K562 (cell line): Measurements from ENCODE around the gene ARF1. TPM values are rescaled to one million over a fixed set of nuclear protein-coding genes. Genes with fewer than 3 reads are reported as not detected.

Experiments
- ATAC-seq: fragments of 200-7000 bp; cut with Tn5 transposase; 3 replicates; pipeline ENCODE4 v1.9.1; 2020; ENCODE audit warnings: moderate library complexity
- BruUV-seq: library from RNA; stranded (reverse); fragments of 400-500 nt; replicated peaks from 2 replicates; lab custom pipeline; 2021; lab: Mats Ljungman, UMichigan
- CTCF ChIA-PET: fragments of 300-600 bp; formaldehyde crosslinking; extraction: SDS; loops from one replicate; lab custom pipeline; 2021; ENCODE audit warnings: low intra/inter-chr PET ratio; lab: Yijun Ruan, JAX
- POLR2A ChIA-PET: fragments of 300-600, 350-650 bp; sonication (Branson Sonifier 250); formaldehyde crosslinking; extraction: SDS; loops from one replicate; lab custom pipeline; 2021; ENCODE audit warnings: antibody characterized with exemption, inconsistent platforms; lab: Yijun Ruan, JAX
- DNase-seq, 4 experiments: peaks; one replicate each; pipeline versions ENCODE4 v3.0.0 to v3.0.0-alpha.2; 2011 to 2018; ENCODE audit warnings: low spot score in 3 of 4, mixed read lengths in 3 of 4; ENCODE audit errors: extremely low read depth in 1 of 4
- FAIRE-seq: peaks from 2 replicates; lab custom pipeline; 2011; peaks lifted over from hg19 to GRCh38; lab: Jason Lieb, UNC
- H2AFZ ChIP-seq: 2 replicates; pipeline ENCODE4 v1.6.0; 2011; ENCODE audit warnings: low read depth, low read length, control low read depth, inconsistent platforms
- H3K27ac ChIP-seq: fragments of 200-600 bp; 3 replicates; pipeline ENCODE4 v1.8.0; 2011; ENCODE audit warnings: low read depth, mild to moderate bottlenecking, control low read depth, inconsistent platforms, low read length, moderate library complexity, mixed read lengths; ENCODE audit errors: extremely low read depth
- H3K27me3 ChIP-seq, 2 experiments: fragments of 300-600 bp in 1 of 2; 2 replicates in 1 of 2; 3 replicates in 1 of 2; pipeline versions ENCODE4 v1.6.0 to v1.8.0; 2011; ENCODE audit warnings: inconsistent platforms in 2 of 2, low read length in 2 of 2, mild to moderate bottlenecking in 1 of 2, mixed read lengths in 1 of 2, moderate library complexity in 1 of 2; ENCODE audit not compliant: control insufficient read depth in 2 of 2, insufficient read depth in 2 of 2
- H3K36me3 ChIP-seq: fragments of 300-600 bp; 3 replicates; pipeline ENCODE4 v1.8.0; 2011; ENCODE audit warnings: mild to moderate bottlenecking, low read length, inconsistent platforms; ENCODE audit not compliant: control insufficient read depth, insufficient read depth
- H3K4me1 ChIP-seq, 2 experiments: fragments of 200-600 bp in 1 of 2; replicated peaks in 1 of 2; 2 replicates in 1 of 2; 3 replicates in 1 of 2; pipeline versions ENCODE4 v1.5.1 to v1.8.0; 2011; ENCODE audit warnings: inconsistent platforms in 2 of 2, low read length in 2 of 2, mild to moderate bottlenecking in 1 of 2, mixed read lengths in 1 of 2, moderate library complexity in 1 of 2; ENCODE audit not compliant: control insufficient read depth in 2 of 2, insufficient read depth in 2 of 2
- H3K4me2 ChIP-seq: 2 replicates; pipeline ENCODE4 v1.6.1; 2011; ENCODE audit warnings: low read length, control low read depth, inconsistent platforms, mixed read lengths; ENCODE audit not compliant: insufficient read depth
- H3K4me3 ChIP-seq: fragments of 200-600 bp; sonication (generic), shearing (Covaris generic); 2 replicates; pipeline ENCODE4 v1.5.1; 2016; ENCODE audit warnings: control low read depth, inconsistent platforms
- H3K79me2 ChIP-seq: fragments of 200-600 bp; 3 replicates; pipeline ENCODE4 v1.8.0; 2011; ENCODE audit warnings: low read length, inconsistent platforms; ENCODE audit not compliant: control insufficient read depth, insufficient read depth
- H3K9ac ChIP-seq, 2 experiments: 2 replicates each; pipeline versions ENCODE4 v1.6.0 to v1.6.1; 2011; ENCODE audit warnings: low read depth in 2 of 2, low read length in 2 of 2, control low read depth in 1 of 2, inconsistent platforms in 1 of 2, mild to moderate bottlenecking in 1 of 2, mixed read lengths in 1 of 2; ENCODE audit not compliant: insufficient read depth in 1 of 2
- H3K9me1 ChIP-seq: one replicate; pipeline ENCODE4 v1.6.0; 2011; ENCODE audit warnings: inconsistent platforms, mild to moderate bottlenecking, low read length, moderate library complexity; ENCODE audit not compliant: control insufficient read depth, insufficient read depth
- H3K9me3 ChIP-seq: replicated peaks from 2 replicates; pipeline ENCODE4 v1.5.1; 2011; ENCODE audit warnings: low read depth, low read length, inconsistent platforms; ENCODE audit not compliant: control insufficient read depth, insufficient read depth
- H4K20me1 ChIP-seq: replicated peaks from 2 replicates; pipeline ENCODE4 v1.6.1; 2011; ENCODE audit warnings: low read length, inconsistent platforms, mixed read lengths; ENCODE audit not compliant: control insufficient read depth, insufficient read depth
- C11orf30 ChIP-seq: fragments of 450-650 bp; IDR thresholded peaks from 2 replicates; pipeline ENCODE4 v1.6.1; 2016; ENCODE audit warnings: low read depth, mild to moderate bottlenecking
- GTF2A2 ChIP-seq: IDR thresholded peaks from 2 replicates; pipeline ENCODE4 v1.6.1; 2016; ENCODE audit warnings: mild to moderate bottlenecking, missing genetic modification characterization, missing compliant biosample characterization
- MAFG ChIP-seq: fragments of 450-650 bp; conservative IDR thresholded peaks from 2 replicates; pipeline ENCODE4 v1.6.1; 2016; ENCODE audit warnings: missing genetic modification characterization, missing compliant biosample characterization
- NR2C1 ChIP-seq, 2 experiments: fragments of 450-650 bp; IDR thresholded peaks; 2 replicates each; pipeline ENCODE4 v1.6.1; 2017; ENCODE audit warnings: mild to moderate bottlenecking in 2 of 2, antibody characterized with exemption in 1 of 2, inconsistent platforms in 1 of 2, missing compliant biosample characterization in 1 of 2, missing genetic modification characterization in 1 of 2
- POLR2AphosphoS2 ChIP-seq: IDR thresholded peaks from 2 replicates; pipeline ENCODE4 v1.6.1; 2012; ENCODE audit warnings: low read length, improper control_type of control experiment
- POLR2AphosphoS5 ChIP-seq: IDR thresholded peaks from 2 replicates; pipeline ENCODE4 v1.6.1; 2011; ENCODE audit warnings: mild to moderate bottlenecking, low read depth, low read length, moderate library complexity; ENCODE audit not compliant: control insufficient read depth, insufficient read depth
- SRF ChIP-seq, 2 experiments: fragments of 250-450, 450-650 bp in 1 of 2; sonication (Bioruptor Pico) in 1 of 2; sonication (generic) in 1 of 2; formaldehyde crosslinking; IDR thresholded peaks; 2 replicates each; pipeline versions ENCODE4 v1.5.0 to v1.5.1; 2020 to 2022; ENCODE audit warnings: mild to moderate bottlenecking in 1 of 2, missing genetic modification reagents in 1 of 2
- SRSF7 ChIP-seq: fragments of 200-400 bp; formaldehyde crosslinking; optimal IDR thresholded peaks from 2 replicates; pipeline ENCODE3; 2017; ENCODE audit warnings: mild to moderate bottlenecking, low read depth, low read length
- ZNF140 ChIP-seq: fragments of 250-450 bp; sonication (Bioruptor Pico); IDR thresholded peaks from 2 replicates; pipeline ENCODE4 v1.8.0; 2021; ENCODE audit warnings: moderate library complexity, mild to moderate bottlenecking, inconsistent platforms
- ZNF23 ChIP-seq: fragments of 250-450 bp; sonication (Bioruptor Pico); IDR thresholded peaks from 2 replicates; pipeline ENCODE4 v1.4.0; 2020; ENCODE audit warnings: mild to moderate bottlenecking
- ZNF316 ChIP-seq: fragments of 450-650 bp; IDR thresholded peaks from 2 replicates; pipeline ENCODE4 v1.6.1; 2016
- whole genome bisulfite sequencing: fragments of 100-300 bp; shearing (Covaris generic); methylation state at CpG from one replicate; pipeline ENCODE4 v1.1.6; 2016; ENCODE audit warnings: low coverage, mixed read lengths; ENCODE audit not compliant: insufficient coverage; ENCODE audit errors: missing lambda C conversion rate; 5-methylcytosine and 5-hydroxymethylcytosine counted together
- in situ Hi-C: fragments of 300-500 bp; cut with MboI; formaldehyde crosslinking; loops from 4 replicates; pipeline ENCODE4 v1.15.0; 2018; ENCODE audit warnings: inconsistent platforms, mixed read lengths
- intact Hi-C: fragments of 100-400 bp; cut with micrococcal nuclease; formaldehyde crosslinking; loops from 2 replicates; pipeline ENCODE4 v1.14.2; 2022
- polyA plus RNA-seq, 8 experiments: library from polyadenylated mRNA; depleted of rRNA in 4 of 8; stranded (reverse) in 5 of 8; unstranded in 3 of 8; fragments of >200 nt; fragmentation: Nextera tagmentation in 2 of 8; fragmentation: Illumina TruSeq in 1 of 8; extraction: Ambion mirVana in 2 of 8; extraction: Trizol in 1 of 8; gene quantifications; 2 replicates each; pipeline versions ENCODE4 v1.2.1 to v1.2.3, GENCODE V29; 2011 to 2014; ENCODE audit warnings: inconsistent platforms in 1 of 8, missing spikeins in 1 of 8
- total RNA-seq, 7 experiments: library from RNA; depleted of rRNA in 6 of 7; stranded (reverse); fragments of >200 nt in 6 of 7; fragmentation: Illumina TruSeq in 2 of 7; extraction: Trizol in 2 of 7; gene quantifications; 2 replicates each; pipeline versions ENCODE4 v1.2.1 to v1.2.3, GENCODE V29; 2011 to 2021; ENCODE audit warnings: low replicate concordance in 1 of 7
- TF ChIP-seq, protein P1 (sequence below), 2 experiments: IDR thresholded peaks; 2 replicates each; pipeline ENCODE4 v1.6.1; 2011; ENCODE audit warnings: borderline replicate concordance in 1 of 2, control low read depth in 1 of 2, low read depth in 1 of 2, low read length in 1 of 2, mild to moderate bottlenecking in 1 of 2, mixed read lengths in 1 of 2, moderate library complexity in 1 of 2; ENCODE audit not compliant: insufficient read depth in 1 of 2, insufficient read length in 1 of 2, poor library complexity in 1 of 2, severe bottlenecking in 1 of 2; ENCODE audit errors: extremely low read depth in 1 of 2

ARF1 gene
- total and polyA plus RNA-seq, 9 of the 15 experiments (the other 6 are each of a cell fraction or from before 2014, with no cell fraction given), result 69.8 to 593 (median 325) TPM

DNA sequence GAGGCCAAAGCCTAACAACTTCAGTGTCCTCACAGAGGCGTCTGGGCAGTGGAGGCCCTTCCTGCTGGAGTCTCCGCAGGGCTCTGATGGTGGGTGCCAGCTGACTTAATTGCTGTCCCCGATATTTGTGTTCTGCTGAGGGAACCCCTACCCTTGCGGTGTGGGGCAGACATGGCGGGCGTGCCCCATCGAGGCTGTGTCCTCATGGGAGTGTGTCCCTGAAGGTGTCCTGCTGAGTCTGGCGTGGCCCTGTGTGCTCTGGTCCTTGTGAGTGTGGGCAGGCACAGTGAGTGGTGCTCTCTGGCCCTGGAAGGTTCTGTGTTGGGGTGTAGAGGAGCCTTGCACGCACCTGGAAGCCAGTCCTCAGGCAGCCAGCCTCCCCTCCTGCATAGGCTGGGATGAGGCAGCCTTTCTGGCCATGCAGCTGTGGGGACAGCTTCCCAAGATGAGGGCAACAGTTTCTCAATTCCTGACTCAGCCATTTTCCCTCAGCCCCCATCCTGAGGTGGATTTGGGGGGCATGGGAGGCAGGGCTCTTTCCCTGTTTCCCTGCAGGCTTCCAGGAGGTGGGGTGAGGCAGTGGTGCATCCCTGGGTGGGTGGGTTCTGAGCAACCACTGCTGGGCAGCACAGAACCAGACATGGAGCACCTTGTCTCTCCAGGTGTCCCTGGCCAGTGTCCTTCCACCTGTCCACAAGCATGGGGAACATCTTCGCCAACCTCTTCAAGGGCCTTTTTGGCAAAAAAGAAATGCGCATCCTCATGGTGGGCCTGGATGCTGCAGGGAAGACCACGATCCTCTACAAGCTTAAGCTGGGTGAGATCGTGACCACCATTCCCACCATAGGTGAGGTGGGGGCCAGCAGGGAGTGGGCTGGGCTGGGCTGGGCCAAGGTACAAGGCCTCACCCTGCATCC lies 14.2 kb downstream of the ARF1 start:
- H3K4me1 ChIP-seq, result peaks cover 4 to 32% of the 10 kb centered on the region in 2 experiments; a peak in 4 of 5 replicates
- H3K79me2 ChIP-seq, result peaks cover 77% of the 10 kb centered on the region
- no peaks in the 10 kb centered on the region for H3K27me3 ChIP-seq
- FAIRE-seq (no peak), DNase-seq (no peak), ATAC-seq (no peak)
- in situ Hi-C loops, result no loop called here
- H3K27ac ChIP-seq, result no peak overlapping the region
- no peak overlapping the region for H3K4me2 ChIP-seq
- no peak overlapping the region for H2AFZ ChIP-seq
- ChIA-PET CTCF (no interaction called here), POLR2A (interaction anchor here (0.5 to 6.0 kb wide), 6 partner anchors 7 to 1575 kb away, joined by 3 to 92 read pairs (median 6); no protein-coding TSS in a partner anchor)
- 92% methylated on average over 13 of the region's 13 CpGs for WGBS
- peaks cover 95% of the 10 kb centered on the region for H3K36me3 ChIP-seq
- no peak overlapping the region for H3K4me3 ChIP-seq
- peaks cover 3% of the 10 kb centered on the region for H3K9me1 ChIP-seq
- H3K9ac ChIP-seq, result no peak overlapping the region; a peak in 1 of 4 replicates
- BruUV-seq, result no TSS peak
- peaks cover 74% of the 10 kb centered on the region for H4K20me1 ChIP-seq
- intact Hi-C loops, result no loop called here
- peaks cover 15% of the 10 kb centered on the region for H3K9me3 ChIP-seq
- TF ChIP-seq ZNF316 (peak; percentile 69), POLR2AphosphoS5 (0 out of 2 replicates have a peak, but pooled peaks have one; percentile 26), MAFG (tag) (peak; percentile 19; the same call in 1 of the 2 replicates), NR2C1 (IDR thresholded peaks at IDR 0.05) (no peak), NR2C1 (tag; IDR thresholded peaks at IDR 0.05) (no peak), C11orf30 (peak; percentile 74), ZNF140 (CRISPR knock-in tag) (no peak), ZNF23 (CRISPR knock-in tag) (no peak), POLR2AphosphoS2 (0 out of 2 replicates have a peak, but pooled peaks have one; percentile 34), SRSF7 (no peak), GTF2A2 (tag) (no peak), SRF (CRISPR knock-in tag; IDR thresholded peaks at IDR 0.05) (no peak)
- TF ChIP-seq, protein P1, sequence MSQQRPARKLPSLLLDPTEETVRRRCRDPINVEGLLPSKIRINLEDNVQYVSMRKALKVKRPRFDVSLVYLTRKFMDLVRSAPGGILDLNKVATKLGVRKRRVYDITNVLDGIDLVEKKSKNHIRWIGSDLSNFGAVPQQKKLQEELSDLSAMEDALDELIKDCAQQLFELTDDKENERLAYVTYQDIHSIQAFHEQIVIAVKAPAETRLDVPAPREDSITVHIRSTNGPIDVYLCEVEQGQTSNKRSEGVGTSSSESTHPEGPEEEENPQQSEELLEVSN (IDR thresholded peaks at IDR 0.05; ENCODE audit: borderline replicate concordance in 1 of 2, extremely low read depth in 1 of 2, insufficient read depth in 1 of 2, insufficient read length in 1 of 2, low read depth in 1 of 2, low read length in 1 of 2, poor library complexity in 1 of 2, severe bottlenecking in 1 of 2), result no peak
